Thymus (tissue), 11 donors: ENCODE data around the gene RPL27A. TPM values are rescaled to one million over a fixed set of nuclear protein-coding genes. Genes with fewer than 3 reads are reported as not detected.

Experiments
- DNase-seq, 9 donors: peaks; one replicate each; pipeline ENCODE4 v3.0.0-alpha.2; 2013; ENCODE audit warnings: low spot score in 9 of 9, low read depth in 6 of 9, missing footprints in 1 of 9
- H3K27ac ChIP-seq, 2 donors: one replicate each; pipeline ENCODE4 v1.5.1; 2013; ENCODE audit warnings: control low read depth in 1 of 2, low read depth in 1 of 2, low read length in 1 of 2, mild to moderate bottlenecking in 1 of 2, moderate library complexity in 1 of 2
- H3K27me3 ChIP-seq, 2 donors: one replicate each; pipeline ENCODE4 v1.5.1; 2013; ENCODE audit warnings: low read length in 1 of 2; ENCODE audit not compliant: control insufficient read depth in 2 of 2, insufficient read depth in 1 of 2
- H3K36me3 ChIP-seq, 2 donors: one replicate each; pipeline ENCODE4 v1.5.1; 2013; ENCODE audit warnings: low read length in 1 of 2, mild to moderate bottlenecking in 1 of 2, moderate library complexity in 1 of 2; ENCODE audit not compliant: control insufficient read depth in 2 of 2, insufficient read depth in 2 of 2
- H3K4me1 ChIP-seq, 2 donors: one replicate each; pipeline ENCODE4 v1.5.1; 2013; ENCODE audit warnings: low read length in 2 of 2; ENCODE audit not compliant: control insufficient read depth in 2 of 2, insufficient read depth in 2 of 2
- H3K4me3 ChIP-seq, 2 donors: one replicate each; pipeline ENCODE4 v1.5.1; 2013; ENCODE audit warnings: low read length in 2 of 2, control low read depth in 1 of 2, mild to moderate bottlenecking in 1 of 2
- H3K9me3 ChIP-seq, 2 donors: one replicate each; pipeline ENCODE4 v1.5.1; 2013; ENCODE audit warnings: low read length in 1 of 2, mild to moderate bottlenecking in 1 of 2; ENCODE audit not compliant: control insufficient read depth in 2 of 2, insufficient read depth in 1 of 2
- WGBS: extraction: QIAGEN DNeasy Blood & Tissue Kit; methylation state at CpG from one replicate; pipeline ENCODE4 v1.1.7; 2013; 5-methylcytosine and 5-hydroxymethylcytosine counted together
- polyA plus RNA-seq: library from polyadenylated mRNA; stranded (reverse); fragments of 200-250 nt; gene quantifications from one replicate; pipeline ENCODE4 v1.2.3, GENCODE V29; 2013
- total RNA-seq: library from RNA; stranded (reverse); fragments of 120-200 nt; gene quantifications from one replicate; pipeline ENCODE4 v1.2.4, GENCODE V29; 2013
- donor health status: healthy.

Gene RPL27A
- total and polyA plus RNA-seq, 2 donors = 2,501 to 4,277 TPM

DNA sequence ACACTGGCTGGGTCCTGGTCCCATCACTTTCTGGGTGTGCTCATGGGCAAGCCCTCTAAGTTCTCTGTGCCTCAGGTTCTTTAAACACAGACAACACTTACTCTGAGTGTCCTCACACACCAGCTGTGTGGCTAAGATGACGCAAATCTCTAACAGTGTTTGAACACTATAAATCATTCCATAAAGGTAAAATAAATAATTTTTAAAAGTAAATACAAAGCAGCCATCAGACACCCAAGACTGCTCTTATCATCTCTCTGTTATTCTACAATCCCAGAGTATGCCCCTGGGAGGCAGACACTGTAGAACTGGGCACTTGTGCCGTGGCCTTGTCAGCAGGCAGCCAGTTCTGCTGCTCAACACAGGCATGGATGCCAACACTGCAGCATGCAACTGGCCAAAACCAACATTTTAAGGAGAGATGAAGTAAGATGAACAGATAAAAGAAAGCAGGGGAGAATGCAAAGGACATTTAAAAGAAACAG lies 56.8 kb downstream of the RPL27A start:
- 98% methylated on average over 2 of the region's 2 CpGs for WGBS
- Histone ChIP-seq H3K9me3 (no peaks in the 10 kb centered on the region), H3K27me3 (no peaks in the 10 kb centered on the region), H3K4me3 (no peak overlapping the region), H3K36me3 (no peaks in the 10 kb centered on the region), H3K27ac (no peak overlapping the region), H3K4me1 (no peaks in the 10 kb centered on the region)
- no peak for DNase-seq

Other genes starting within 250 kb of the RPL27A start
- 10.5 TPM for gene STK33, start 88.6 kb upstream of the RPL27A start, total RNA-seq
- 13.3 TPM for gene STK33, start 88.6 kb upstream of the RPL27A start, polyA plus RNA-seq
- gene TRIM66, start 127 bp upstream of the RPL27A start, total RNA-seq = 4.6 TPM
- gene TRIM66, start 127 bp upstream of the RPL27A start, polyA plus RNA-seq = 2.7 TPM
- gene AKIP1, start 228.4 kb downstream of the RPL27A start, total RNA-seq = 16.2 TPM
- 22.6 TPM for gene AKIP1, start 228.4 kb downstream of the RPL27A start, polyA plus RNA-seq